Measurements from ENCODE around the gene PGAM2. TPM values are rescaled to one million over a fixed set of nuclear protein-coding genes. Genes with fewer than 3 reads are reported as not detected.
A peak's percentile ranks its signal among the peaks of the same experiment; 100 is the strongest.

Gene PGAM2
- total RNA-seq, 1 experiment from 2014 or later, result 8.7 TPM

DNA sequence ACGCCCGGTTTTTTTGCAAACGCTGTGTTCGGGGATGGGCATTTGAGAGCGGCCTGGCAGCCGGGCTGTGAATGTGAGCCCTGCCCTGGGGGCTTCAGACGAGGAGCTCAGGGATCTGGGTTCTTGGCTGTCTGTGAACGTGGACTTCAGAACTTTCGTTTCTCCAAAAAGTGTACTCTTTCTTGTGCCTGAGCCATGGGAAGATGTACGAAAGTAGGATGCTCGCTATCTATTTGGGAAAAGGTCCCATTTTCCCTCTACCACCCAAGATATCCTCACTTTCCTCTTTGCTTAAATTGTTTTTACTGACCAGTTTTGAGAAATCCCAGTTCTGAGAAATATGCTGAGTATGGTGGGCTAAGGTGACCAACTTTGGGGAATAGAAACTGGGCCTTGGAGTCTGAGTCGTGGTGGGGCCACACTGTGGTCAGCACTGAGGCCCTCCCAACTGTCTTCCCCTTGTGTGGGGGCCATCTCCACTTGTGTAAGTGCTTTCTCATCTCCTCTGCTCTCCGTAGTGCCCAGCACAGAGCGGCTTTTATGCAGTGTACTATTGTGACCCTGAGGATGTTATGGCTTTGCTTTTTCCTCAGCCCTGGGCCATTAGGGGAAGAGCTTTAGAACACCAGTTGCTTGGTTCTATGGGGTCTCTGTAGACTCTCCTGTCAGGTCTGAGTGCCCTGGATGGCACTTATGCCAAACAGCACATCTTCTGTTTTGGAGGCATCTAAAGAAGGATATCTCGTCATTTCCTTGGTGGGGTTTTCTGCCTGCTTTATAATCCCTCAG lies 19.9 kb downstream of the PGAM2 start:
- WGBS (ENCODE audit: extremely low coverage, insufficient read length, low lambda C conversion rate), result no CpG with 5 or more reads among the region's 15 CpGs
- H3K23me2 ChIP-seq (ENCODE audit: insufficient read length, low read depth, low read length, poor library complexity, severe bottlenecking), result peaks cover 15% of the 10 kb centered on the region
- H2AK5ac ChIP-seq (ENCODE audit: insufficient read length, low read length), result no peak overlapping the region
- no peak overlapping the region for H3K23ac ChIP-seq (ENCODE audit: insufficient read length, low read depth, low read length)
- peak overlapping the region; percentile 51 for H3K9ac ChIP-seq (ENCODE audit: extremely low read depth, insufficient read length, low read length)
- Mint-ChIP-seq H3K27ac (peak overlapping the region in 1 of 3 experiments; percentile 84; a peak in 1 of 7 replicates), H3K9me3 (peaks cover 2 to 3% of the 10 kb centered on the region in 2 experiments; a peak in 4 of 5 replicates), H3K4me1 (peaks cover 14 to 21% of the 10 kb centered on the region in 2 experiments), H3K36me3 (ENCODE audit: insufficient read depth in 1 of 3, low read depth in 3 of 3) (peaks cover 1 to 17% (median 6%) of the 10 kb centered on the region in 3 experiments; a peak in 6 of 7 replicates), H3K27me3 (ENCODE audit: low read depth) (peaks cover 19% of the 10 kb centered on the region), H3K4me3 (peak overlapping the region; percentile 84 to 87)
- no peak overlapping the region for H2BK20ac ChIP-seq (ENCODE audit: low read depth, low read length, poor library complexity, severe bottlenecking)
- no peaks in the 10 kb centered on the region for H4K20me1 ChIP-seq (ENCODE audit: control insufficient read depth, insufficient read depth, insufficient read length)
- peak; percentile 10 for DNase-seq
- H3K4ac ChIP-seq (ENCODE audit: low read depth, low read length), result no peak overlapping the region
- H3K27ac ChIP-seq (ENCODE audit: insufficient read length, low read depth, low read length), result no peak overlapping the region
- peaks cover 2% of the 10 kb centered on the region; the same call in 1 of the 2 replicates for H3K79me2 ChIP-seq (ENCODE audit: insufficient read depth, low read length)
- no peaks in the 10 kb centered on the region for H3K27me3 ChIP-seq (ENCODE audit: insufficient read depth, low read length)
- H3K4me2 ChIP-seq (ENCODE audit: insufficient read depth, insufficient read length, low read length), result peak overlapping the region; percentile 74
- H3T11ph ChIP-seq (ENCODE audit: low read length), result no peak overlapping the region
- H2BK15ac ChIP-seq (ENCODE audit: low read depth, low read length), result no peak overlapping the region
- H2BK12ac ChIP-seq (ENCODE audit: insufficient read length, low read depth, low read length), result no peak overlapping the region
- H3K4me1 ChIP-seq (ENCODE audit: insufficient read depth, low read length), result no peaks in the 10 kb centered on the region; the same call in 1 of the 2 replicates
- no peak overlapping the region for H3K18ac ChIP-seq (ENCODE audit: insufficient read length, low read depth, low read length)
- H3K79me1 ChIP-seq (ENCODE audit: insufficient read depth, low read depth, low read length, poor library complexity, severe bottlenecking), result no peaks in the 10 kb centered on the region
- no peak overlapping the region for H4K8ac ChIP-seq (replicated peaks; ENCODE audit: insufficient read length, low read depth, low read length)
- H3K9me3 ChIP-seq (ENCODE audit: control insufficient read depth, low read depth, low read length), result no peaks in the 10 kb centered on the region
- H3K56ac ChIP-seq (ENCODE audit: insufficient read length, low read depth, low read length), result no peak overlapping the region
- TF ChIP-seq, protein P1, sequence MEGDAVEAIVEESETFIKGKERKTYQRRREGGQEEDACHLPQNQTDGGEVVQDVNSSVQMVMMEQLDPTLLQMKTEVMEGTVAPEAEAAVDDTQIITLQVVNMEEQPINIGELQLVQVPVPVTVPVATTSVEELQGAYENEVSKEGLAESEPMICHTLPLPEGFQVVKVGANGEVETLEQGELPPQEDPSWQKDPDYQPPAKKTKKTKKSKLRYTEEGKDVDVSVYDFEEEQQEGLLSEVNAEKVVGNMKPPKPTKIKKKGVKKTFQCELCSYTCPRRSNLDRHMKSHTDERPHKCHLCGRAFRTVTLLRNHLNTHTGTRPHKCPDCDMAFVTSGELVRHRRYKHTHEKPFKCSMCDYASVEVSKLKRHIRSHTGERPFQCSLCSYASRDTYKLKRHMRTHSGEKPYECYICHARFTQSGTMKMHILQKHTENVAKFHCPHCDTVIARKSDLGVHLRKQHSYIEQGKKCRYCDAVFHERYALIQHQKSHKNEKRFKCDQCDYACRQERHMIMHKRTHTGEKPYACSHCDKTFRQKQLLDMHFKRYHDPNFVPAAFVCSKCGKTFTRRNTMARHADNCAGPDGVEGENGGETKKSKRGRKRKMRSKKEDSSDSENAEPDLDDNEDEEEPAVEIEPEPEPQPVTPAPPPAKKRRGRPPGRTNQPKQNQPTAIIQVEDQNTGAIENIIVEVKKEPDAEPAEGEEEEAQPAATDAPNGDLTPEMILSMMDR (conservative IDR thresholded peaks at IDR 0.05), result no peak
- no peak overlapping the region for H4K5ac ChIP-seq (ENCODE audit: insufficient read length, low read depth, low read length)
- H2AFZ ChIP-seq (ENCODE audit: low read length), result no peak overlapping the region
- no peak overlapping the region for H2BK5ac ChIP-seq (ENCODE audit: insufficient read length, low read length)
- H3K14ac ChIP-seq (ENCODE audit: insufficient read depth, low read length), result no peak overlapping the region
- no peak overlapping the region for H4K91ac ChIP-seq (ENCODE audit: insufficient read length, low read depth, low read length)
- H2BK120ac ChIP-seq (ENCODE audit: low read depth, low read length, poor library complexity, severe bottlenecking), result no peak overlapping the region

Measured in H9 (cell line).